ENCODE results near the gene ZNF423. TPM values are rescaled to one million over a fixed set of nuclear protein-coding genes. Genes with fewer than 3 reads are reported as not detected.

The ZNF423 gene
- total RNA-seq, 6 experiments from 2014 or later = not detected

DNA sequence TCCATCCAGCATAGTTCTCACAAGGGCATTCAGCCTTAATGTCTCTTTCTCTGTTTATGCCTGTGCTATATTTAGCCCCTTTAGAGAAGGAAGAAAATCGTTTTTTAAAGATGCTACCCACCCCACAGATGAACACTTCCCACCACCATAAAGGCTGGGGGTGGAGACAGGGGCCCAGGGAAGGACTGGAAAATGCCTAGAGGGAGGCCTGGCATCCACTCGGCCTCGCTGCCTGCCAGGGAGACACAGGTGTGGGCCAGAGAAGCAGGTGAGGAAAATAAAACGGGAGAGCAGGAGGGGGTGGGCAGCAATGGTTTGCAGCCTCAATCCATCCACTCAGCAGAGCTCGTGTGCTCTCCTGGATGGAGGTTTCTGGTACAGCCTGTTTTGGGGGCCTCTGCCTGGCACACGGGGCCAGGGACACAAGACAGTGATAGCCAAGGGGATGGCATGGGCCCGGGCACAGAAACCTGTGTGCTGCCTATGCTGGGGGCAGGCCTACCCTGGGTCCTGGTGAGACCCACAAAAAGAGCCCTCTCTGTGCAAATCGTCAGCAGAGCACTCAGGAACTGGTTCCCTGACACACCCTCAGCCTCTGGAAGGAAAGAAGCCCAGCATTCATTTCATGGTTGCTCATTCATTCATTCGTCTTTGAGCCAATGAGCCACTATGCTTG is 360.9 kb downstream of the ZNF423 start:
- Mint-ChIP-seq H3K27me3 (ENCODE audit: insufficient read depth) (no peaks in the 10 kb centered on the region; the same call in 1 of the 2 replicates), H3K4me1 (ENCODE audit: low read depth) (no peaks in the 10 kb centered on the region), H3K9me3 (peaks cover 53% of the 10 kb centered on the region), H3K27ac (no peak overlapping the region), H3K36me3 (ENCODE audit: low read depth) (no peaks in the 10 kb centered on the region), H3K4me3 (no peak overlapping the region)
- TF ChIP-seq, protein P1, sequence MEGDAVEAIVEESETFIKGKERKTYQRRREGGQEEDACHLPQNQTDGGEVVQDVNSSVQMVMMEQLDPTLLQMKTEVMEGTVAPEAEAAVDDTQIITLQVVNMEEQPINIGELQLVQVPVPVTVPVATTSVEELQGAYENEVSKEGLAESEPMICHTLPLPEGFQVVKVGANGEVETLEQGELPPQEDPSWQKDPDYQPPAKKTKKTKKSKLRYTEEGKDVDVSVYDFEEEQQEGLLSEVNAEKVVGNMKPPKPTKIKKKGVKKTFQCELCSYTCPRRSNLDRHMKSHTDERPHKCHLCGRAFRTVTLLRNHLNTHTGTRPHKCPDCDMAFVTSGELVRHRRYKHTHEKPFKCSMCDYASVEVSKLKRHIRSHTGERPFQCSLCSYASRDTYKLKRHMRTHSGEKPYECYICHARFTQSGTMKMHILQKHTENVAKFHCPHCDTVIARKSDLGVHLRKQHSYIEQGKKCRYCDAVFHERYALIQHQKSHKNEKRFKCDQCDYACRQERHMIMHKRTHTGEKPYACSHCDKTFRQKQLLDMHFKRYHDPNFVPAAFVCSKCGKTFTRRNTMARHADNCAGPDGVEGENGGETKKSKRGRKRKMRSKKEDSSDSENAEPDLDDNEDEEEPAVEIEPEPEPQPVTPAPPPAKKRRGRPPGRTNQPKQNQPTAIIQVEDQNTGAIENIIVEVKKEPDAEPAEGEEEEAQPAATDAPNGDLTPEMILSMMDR (IDR thresholded peaks at IDR 0.05) = no peak
- no peak for DNase-seq

DNA sequence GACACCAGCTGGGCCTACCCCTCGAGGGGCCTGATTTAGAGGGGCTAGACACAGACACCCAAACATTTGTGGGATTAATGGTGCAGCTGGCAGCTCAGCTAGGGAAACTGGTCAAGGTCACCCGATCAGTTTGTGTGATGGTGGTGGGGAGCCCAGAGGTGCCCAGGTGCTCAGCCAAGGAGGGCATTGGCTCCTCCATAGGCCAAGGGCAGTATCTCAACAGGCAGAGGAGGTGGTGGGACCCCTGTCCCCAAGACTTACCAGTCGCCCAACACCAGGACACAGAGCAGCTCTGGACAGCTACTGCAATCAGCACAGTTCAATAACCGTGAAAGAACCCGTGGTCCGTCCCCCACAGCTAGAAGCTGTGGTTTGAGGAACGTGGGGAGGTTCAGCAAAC is 361.4 kb downstream of the ZNF423 start:
- H3K27ac Mint-ChIP-seq = no peak overlapping the region
- DNase-seq = no peak
- H3K36me3 Mint-ChIP-seq (ENCODE audit: low read depth) = no peaks in the 10 kb centered on the region
- TF ChIP-seq, protein P1 (IDR thresholded peaks at IDR 0.05) = no peak
- no peaks in the 10 kb centered on the region for H3K4me1 Mint-ChIP-seq (ENCODE audit: low read depth)
- H3K4me3 Mint-ChIP-seq = no peak overlapping the region
- peaks cover 48% of the 10 kb centered on the region for H3K9me3 Mint-ChIP-seq
- H3K27me3 Mint-ChIP-seq (ENCODE audit: insufficient read depth) = no peaks in the 10 kb centered on the region

DNA sequence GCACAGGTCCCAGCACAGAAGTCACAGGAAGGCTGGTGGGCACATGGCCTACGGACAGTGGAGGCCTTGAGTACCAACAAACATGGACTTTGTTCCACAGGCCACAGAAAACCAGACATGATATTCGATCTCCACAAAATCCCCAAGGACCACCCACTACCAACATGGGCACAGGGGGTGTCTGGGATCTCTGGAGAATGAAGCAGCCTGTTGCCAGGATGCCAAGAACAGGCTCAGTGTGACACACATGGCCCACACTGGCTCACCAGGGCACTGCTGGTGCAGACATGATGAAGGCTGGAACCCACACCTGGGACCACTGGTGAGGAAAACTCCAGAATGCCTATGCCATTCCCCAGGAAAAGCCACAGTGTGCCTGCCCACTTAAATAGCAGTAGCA is 362.1 kb downstream of the ZNF423 start:
- Mint-ChIP-seq H3K4me1 (ENCODE audit: low read depth) (no peaks in the 10 kb centered on the region), H3K4me3 (no peak overlapping the region)

DNA sequence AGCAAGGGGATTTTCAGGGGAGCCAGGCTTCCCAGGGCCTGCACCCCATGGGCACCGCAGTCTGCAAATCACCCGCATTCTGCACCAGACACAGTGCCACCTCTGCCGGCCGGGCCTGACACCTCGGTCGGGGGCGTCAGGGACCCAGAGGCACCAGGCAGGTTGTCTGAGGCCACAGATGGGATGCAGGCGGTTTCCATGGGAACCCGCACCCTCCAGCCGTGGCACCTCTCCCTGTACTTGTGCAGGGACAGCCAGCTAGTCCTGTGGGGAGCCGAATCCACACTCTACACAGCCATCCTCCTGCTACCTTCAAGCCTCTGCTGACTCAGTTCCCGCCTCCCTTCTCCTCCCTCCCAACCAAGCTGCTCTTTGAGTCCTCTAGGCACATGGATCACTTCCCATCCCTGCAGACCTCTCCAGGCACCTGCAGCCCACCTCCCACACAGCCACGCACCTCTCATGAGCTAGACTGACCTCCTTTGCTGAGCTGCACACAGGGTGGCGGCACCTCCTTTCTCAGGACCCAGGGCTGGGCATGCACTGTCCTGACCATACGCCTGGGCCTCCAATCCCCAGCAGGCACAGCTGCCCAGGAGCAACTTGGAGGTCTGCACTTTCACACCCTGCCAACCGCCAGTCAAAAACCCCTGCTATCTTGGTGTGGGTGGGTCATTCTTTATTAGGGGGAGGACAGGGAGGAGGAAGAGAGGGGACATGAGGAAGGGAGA is 362.9 kb downstream of the ZNF423 start:
- H3K27ac Mint-ChIP-seq = no peak overlapping the region
- H3K27me3 Mint-ChIP-seq (ENCODE audit: insufficient read depth) = no peaks in the 10 kb centered on the region
- no peak for DNase-seq
- no peaks in the 10 kb centered on the region for H3K36me3 Mint-ChIP-seq (ENCODE audit: low read depth)
- TF ChIP-seq, protein P1 (IDR thresholded peaks at IDR 0.05) = no peak
- no peak overlapping the region for H3K4me3 Mint-ChIP-seq
- no peaks in the 10 kb centered on the region for H3K4me1 Mint-ChIP-seq (ENCODE audit: low read depth)
- H3K9me3 Mint-ChIP-seq = peaks cover 47% of the 10 kb centered on the region

More for the DNA sequence above, 362.1 kb downstream of the ZNF423 start:
- Mint-ChIP-seq H3K9me3 (peaks cover 47% of the 10 kb centered on the region), H3K27ac (no peak overlapping the region), H3K27me3 (ENCODE audit: insufficient read depth) (no peaks in the 10 kb centered on the region), H3K36me3 (ENCODE audit: low read depth) (no peaks in the 10 kb centered on the region)
- no peak for DNase-seq
- TF ChIP-seq, protein P1 (IDR thresholded peaks at IDR 0.05) = no peak

DNA sequence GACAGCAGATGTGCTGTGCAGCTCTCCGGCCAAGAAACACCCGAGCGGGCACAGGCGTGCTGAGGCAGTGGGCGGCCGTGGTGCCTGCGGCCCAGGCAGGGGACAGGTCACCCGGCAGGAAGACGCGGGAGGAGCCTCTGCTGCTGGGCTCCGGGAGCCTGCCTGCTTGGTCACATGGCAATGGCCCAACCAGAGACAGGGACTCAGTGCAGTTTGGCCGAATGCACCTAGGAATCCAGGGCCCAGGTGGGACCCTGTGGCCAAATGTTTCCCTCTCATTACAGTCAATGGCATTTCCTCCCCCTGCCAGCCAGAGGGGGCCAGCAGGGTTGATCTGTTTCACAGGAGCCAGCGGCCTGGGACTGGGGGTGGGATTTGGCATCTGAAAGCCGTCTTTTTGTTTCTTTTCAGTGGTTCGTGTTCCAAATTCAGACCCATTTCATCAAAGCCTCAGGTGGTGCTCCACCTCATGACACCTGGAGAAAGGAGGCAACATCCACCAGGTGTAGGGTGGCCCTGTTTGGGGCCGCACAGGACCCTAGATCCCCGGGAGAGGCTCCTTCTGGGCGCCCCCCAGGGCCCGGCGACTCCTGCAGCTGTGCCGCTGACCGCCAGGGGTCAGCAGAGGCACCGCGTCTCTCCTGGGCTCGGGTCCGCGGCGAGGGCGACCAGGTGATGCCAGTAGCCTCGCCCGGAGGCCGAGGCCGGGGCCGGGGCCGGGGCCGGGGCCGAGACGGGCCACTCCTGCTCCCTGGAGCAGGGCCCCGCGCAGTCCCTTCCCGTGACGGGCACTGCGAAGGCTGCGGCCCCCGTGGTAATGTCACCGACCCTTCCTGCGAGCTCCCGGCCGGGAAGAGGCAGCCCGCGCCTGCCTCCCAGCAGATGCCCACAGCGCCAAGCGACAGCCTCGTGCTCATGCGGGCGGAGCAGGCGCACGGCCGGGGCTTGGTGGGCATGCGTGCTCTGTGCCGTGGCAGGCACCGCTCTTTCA is 363.8 kb downstream of the ZNF423 start:
- H3K4me3 Mint-ChIP-seq = no peak overlapping the region
- no peaks in the 10 kb centered on the region for H3K27me3 Mint-ChIP-seq (ENCODE audit: insufficient read depth)
- DNase-seq = no peak
- no peak overlapping the region for H3K27ac Mint-ChIP-seq
- H3K4me1 Mint-ChIP-seq (ENCODE audit: low read depth) = no peaks in the 10 kb centered on the region
- H3K36me3 Mint-ChIP-seq (ENCODE audit: low read depth) = no peaks in the 10 kb centered on the region
- H3K9me3 Mint-ChIP-seq = peaks cover 40% of the 10 kb centered on the region
- TF ChIP-seq, protein P1 (IDR thresholded peaks at IDR 0.05) = peak; percentile 66
